H1 (cell line): Measurements from ENCODE around the gene BSND. TPM values are rescaled to one million over a fixed set of nuclear protein-coding genes. Genes with fewer than 3 reads are reported as not detected.

Experiments
- CEBPB ChIP-seq: IDR thresholded peaks from 2 replicates; pipeline ENCODE4 v1.6.1; 2012; ENCODE audit warnings: low read depth, low read length
- CHD1 ChIP-seq: IDR thresholded peaks from 2 replicates; pipeline ENCODE4 v1.6.1; 2012; ENCODE audit warnings: low read depth, low read length, improper control_type of control experiment
- CHD2 ChIP-seq: IDR thresholded peaks from 2 replicates; pipeline ENCODE4 v1.6.1; 2012; ENCODE audit warnings: low read length, improper control_type of control experiment
- GTF2F1 ChIP-seq: IDR thresholded peaks from 2 replicates; pipeline ENCODE4 v1.6.1; 2012; ENCODE audit warnings: low read depth, low read length, improper control_type of control experiment, borderline replicate concordance
- HDAC6 ChIP-seq: IDR thresholded peaks from one replicate; pipeline ENCODE4 v1.7.1; 2012; ENCODE audit warnings: low read depth, mild to moderate bottlenecking, inconsistent platforms, low read length, moderate library complexity
- JUN ChIP-seq: IDR thresholded peaks from 2 replicates; pipeline ENCODE4 v1.6.1; 2011; ENCODE audit warnings: low read depth, mild to moderate bottlenecking, improper control_type of control experiment, low read length
- JUND ChIP-seq: IDR thresholded peaks from 2 replicates; pipeline ENCODE4 v1.6.1; 2011; ENCODE audit warnings: mild to moderate bottlenecking, improper control_type of control experiment, low read length
- MAFK ChIP-seq: IDR thresholded peaks from 2 replicates; pipeline ENCODE4 v1.6.1; 2012; ENCODE audit warnings: low read depth, mild to moderate bottlenecking, improper control_type of control experiment, low read length
- POLR2A ChIP-seq, 2 experiments: IDR thresholded peaks; 1 replicate in 1 of 2; 2 replicates in 1 of 2; pipeline ENCODE4 v1.6.1; 2011; ENCODE audit warnings: low read depth in 2 of 2, low read length in 2 of 2, mild to moderate bottlenecking in 2 of 2; ENCODE audit errors: control extremely low read depth in 1 of 2
- POLR2AphosphoS5 ChIP-seq: IDR thresholded peaks from 2 replicates; pipeline ENCODE4 v1.6.1; 2011; ENCODE audit warnings: low read depth, low read length
- POU5F1 ChIP-seq: IDR thresholded peaks from 2 replicates; pipeline ENCODE4 v1.6.1; 2011; ENCODE audit warnings: low read depth, mild to moderate bottlenecking, low read length, moderate library complexity
- RNF2 ChIP-seq: fragments of 200-900, 300-1000 bp; sonication (generic); IDR thresholded peaks from 2 replicates; pipeline ENCODE4 v1.7.1; 2016; ENCODE audit warnings: borderline replicate concordance, low read depth, mild to moderate bottlenecking, antibody characterized with exemption, low read length; ENCODE audit not compliant: poor library complexity, severe bottlenecking; ENCODE audit errors: missing control alignments
- SIRT6 ChIP-seq: IDR thresholded peaks from one replicate; pipeline ENCODE4 v1.7.1; 2012; ENCODE audit warnings: low read length, inconsistent platforms
- SIX5 ChIP-seq: IDR thresholded peaks from 2 replicates; pipeline ENCODE4 v1.6.1; 2011; ENCODE audit warnings: mild to moderate bottlenecking, low read depth, low read length
- SRF ChIP-seq: IDR thresholded peaks from 2 replicates; pipeline ENCODE4 v1.6.1; 2011; ENCODE audit warnings: mild to moderate bottlenecking, low read depth, low read length, moderate library complexity
- SUZ12 ChIP-seq: fragments of 200-600 bp; sonication (generic); IDR thresholded peaks from 2 replicates; pipeline ENCODE4 v1.6.1; 2012; ENCODE audit warnings: mild to moderate bottlenecking, inconsistent platforms, low read length, moderate library complexity, mixed read lengths
- TAF1 ChIP-seq: IDR thresholded peaks from 2 replicates; pipeline ENCODE4 v1.6.1; 2011; ENCODE audit warnings: mild to moderate bottlenecking, low read depth, low read length
- TCF12 ChIP-seq: IDR thresholded peaks from 2 replicates; pipeline ENCODE4 v1.6.1; 2011; ENCODE audit warnings: low read depth, mild to moderate bottlenecking, low read length
- TEAD4 ChIP-seq: IDR thresholded peaks from 2 replicates; pipeline ENCODE4 v1.6.1; 2012; ENCODE audit warnings: low read depth, low read length, inconsistent platforms, mixed read lengths
- YY1 ChIP-seq: IDR thresholded peaks from 2 replicates; pipeline ENCODE4 v1.6.1; 2011; ENCODE audit warnings: low read depth, mild to moderate bottlenecking, low read length
- ZNF274 ChIP-seq: IDR thresholded peaks from 2 replicates; pipeline ENCODE4 v1.7.0; 2012; ENCODE audit warnings: low read length, borderline replicate concordance; ENCODE audit errors: extremely low read depth
- polyA plus RNA-seq, 7 experiments: library from polyadenylated mRNA; depleted of rRNA in 3 of 7; stranded (reverse) in 5 of 7; unstranded in 2 of 7; fragments of >200 nt in 5 of 7; fragments of 200-250 nt in 2 of 7; gene quantifications; 1 replicate in 5 of 7; 2 replicates in 1 of 7; 4 replicates in 1 of 7; pipeline versions ENCODE4 v1.2.1 to v1.2.3, GENCODE V29; 2011 to 2013; ENCODE audit warnings: missing spikeins in 2 of 7, mixed read lengths in 2 of 7
- total RNA-seq: library from RNA; stranded (reverse); fragmentation: NEBNext Ultra II Directional; extraction: Animal tissue kit (Norgen Biotek cat#: 25700); gene quantifications from 2 replicates; pipeline ENCODE4 v1.2.1, GENCODE V29; 2021
- TF ChIP-seq, protein P1 (sequence below): IDR thresholded peaks from 2 replicates; pipeline ENCODE4 v1.6.1; 2012; ENCODE audit warnings: inconsistent platforms
- TF ChIP-seq, protein P2 (sequence below): IDR thresholded peaks from 2 replicates; pipeline ENCODE4 v1.6.1; 2011; ENCODE audit warnings: low read length, improper control_type of control experiment

Gene BSND
- total and polyA plus RNA-seq, 2 of the 8 experiments (the other 6 are each of a cell fraction or from before 2014, with no cell fraction given): 0.43 to 0.68 TPM

DNA sequence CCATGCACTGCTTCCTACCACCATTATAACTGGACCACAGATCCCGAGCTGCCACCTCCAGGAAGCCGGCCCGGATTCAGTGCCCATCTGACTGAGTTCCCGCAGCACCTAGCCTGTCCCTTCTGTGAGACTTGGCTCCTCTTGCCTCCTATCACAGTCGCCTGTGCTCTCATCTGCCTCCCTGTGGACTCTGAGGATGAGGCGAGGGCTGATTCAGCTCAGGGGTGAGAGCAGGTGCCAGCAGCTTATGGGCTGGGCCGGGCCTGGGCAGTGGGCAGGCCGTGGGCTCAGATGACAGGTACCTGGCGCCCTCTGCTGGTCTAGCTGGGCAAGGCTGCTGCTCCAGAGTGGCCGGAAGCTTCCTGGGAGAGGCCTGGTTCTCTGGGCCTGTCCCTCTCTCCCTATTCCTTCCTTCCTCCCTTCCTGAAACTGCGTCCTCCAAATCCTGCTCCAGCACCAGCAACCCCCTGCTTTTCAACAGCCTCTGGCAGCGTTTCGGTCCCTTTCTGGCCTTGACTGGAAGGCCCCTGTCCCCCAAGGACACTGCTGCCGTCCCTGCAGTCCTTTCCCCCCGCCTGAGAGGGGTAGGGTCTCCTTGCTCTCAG is 23.3 kb downstream of the BSND start (continued):
- TF ChIP-seq YY1 (peak; percentile 73; the same call in 1 of the 2 replicates), ZNF274 (no peak), CHD2 (peak; percentile 72), TEAD4 (no peak), POU5F1 (no peak), HDAC6 (no peak), TAF1 (peak; percentile 62), SIRT6 (no peak), CEBPB (0 out of 2 replicates have a peak, but pooled peaks have one; percentile 24), RNF2 (no peak), POLR2AphosphoS5 (no peak), TCF12 (peak; percentile 80; the same call in 1 of the 2 replicates), MAFK (peak; percentile 37; the same call in 1 of the 2 replicates), JUN (no peak), CHD1 (no peak), SUZ12 (no peak), POLR2A (IDR thresholded peaks at IDR 0.05; ENCODE audit: control extremely low read depth in 1 of 2, low read depth in 2 of 2, low read length in 2 of 2) (peak in 1 of 2 experiments; percentile 32; a peak in 1 of 3 replicates), GTF2F1 (no peak), JUND (peak; percentile 64; the same call in 1 of the 2 replicates), SIX5 (no peak), SRF (no peak)
- TF ChIP-seq, protein P1, sequence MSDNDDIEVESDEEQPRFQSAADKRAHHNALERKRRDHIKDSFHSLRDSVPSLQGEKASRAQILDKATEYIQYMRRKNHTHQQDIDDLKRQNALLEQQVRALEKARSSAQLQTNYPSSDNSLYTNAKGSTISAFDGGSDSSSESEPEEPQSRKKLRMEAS: peak; percentile 90
- TF ChIP-seq, protein P2, sequence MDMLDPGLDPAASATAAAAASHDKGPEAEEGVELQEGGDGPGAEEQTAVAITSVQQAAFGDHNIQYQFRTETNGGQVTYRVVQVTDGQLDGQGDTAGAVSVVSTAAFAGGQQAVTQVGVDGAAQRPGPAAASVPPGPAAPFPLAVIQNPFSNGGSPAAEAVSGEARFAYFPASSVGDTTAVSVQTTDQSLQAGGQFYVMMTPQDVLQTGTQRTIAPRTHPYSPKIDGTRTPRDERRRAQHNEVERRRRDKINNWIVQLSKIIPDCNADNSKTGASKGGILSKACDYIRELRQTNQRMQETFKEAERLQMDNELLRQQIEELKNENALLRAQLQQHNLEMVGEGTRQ: peak; percentile 44; the same call in 1 of the 2 replicates
